ENCODE data around the gene PAGE4. TPM values are rescaled to one million over a fixed set of nuclear protein-coding genes. Genes with fewer than 3 reads are reported as not detected.

Gene PAGE4
- total RNA-seq (2014; rRNA removed; shearing (Covaris generic); ENCODE audit: low replicate concordance) = not detected in 2 replicates

DNA sequence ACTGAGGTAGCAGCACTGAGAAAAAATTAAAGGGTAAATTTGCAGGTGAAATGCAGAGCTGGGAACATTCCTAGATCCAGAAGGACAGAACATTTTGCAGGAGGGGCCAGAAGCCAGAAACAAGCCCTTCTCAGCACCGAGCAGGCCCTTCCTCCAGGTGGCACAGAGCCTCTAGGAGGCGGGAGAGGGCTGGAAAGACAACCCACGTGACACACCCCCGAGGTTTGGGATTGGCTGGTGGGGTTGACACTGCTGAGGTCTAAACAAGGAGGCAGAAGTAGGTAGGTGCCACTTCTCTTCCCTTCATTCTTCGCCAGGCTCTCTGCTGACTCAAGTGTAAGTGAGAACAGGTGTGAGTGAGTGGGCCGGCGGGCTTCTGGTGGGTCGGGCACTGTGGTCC lies at the start of gene PAGE4:
TSS of gene PAGE4 (plus strand) at position 288 of the 400 bp plus-strand sequence. CDS start 1,126 bp downstream, outside the sequence.
- Histone ChIP-seq H3K27me3 (no peaks in the 10 kb centered on the region), H3K36me3 (no peaks in the 10 kb centered on the region), H3K4me3 (no peak within 1 kb of the TSS), H3K9me3 (no peaks in the 10 kb centered on the region)
- DNase-seq = peak; percentile 7

DNA sequence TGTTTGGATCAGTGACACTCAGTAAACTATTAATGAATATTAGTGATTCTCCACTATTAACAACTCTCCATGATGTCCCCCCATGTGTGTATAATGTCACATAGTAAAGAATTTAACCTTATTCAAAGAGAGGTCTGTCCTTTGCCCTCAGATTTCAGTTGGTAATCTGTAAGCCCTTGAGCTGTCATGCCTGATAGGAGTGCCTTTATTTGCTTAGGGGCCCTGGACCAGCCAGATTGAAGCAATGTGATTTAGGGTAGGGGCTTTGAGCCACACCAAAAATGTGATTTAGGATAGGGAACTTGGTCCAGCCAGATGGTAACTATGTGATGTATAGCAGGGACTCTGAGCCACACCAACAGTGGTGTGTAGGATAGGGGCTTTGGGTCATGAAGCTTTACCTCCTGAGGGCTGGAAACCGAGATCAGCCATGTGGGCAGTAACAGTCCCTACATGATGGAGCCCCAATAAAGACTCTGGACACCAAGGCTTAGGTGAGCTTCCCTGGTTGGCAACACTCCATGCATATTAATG lies 44.3 kb upstream of the PAGE4 start:
- Histone ChIP-seq H3K36me3 (no peaks in the 10 kb centered on the region), H3K9me3 (no peaks in the 10 kb centered on the region), H3K4me3 (no peak overlapping the region), H3K27me3 (no peaks in the 10 kb centered on the region)
- no peak for DNase-seq

DNA sequence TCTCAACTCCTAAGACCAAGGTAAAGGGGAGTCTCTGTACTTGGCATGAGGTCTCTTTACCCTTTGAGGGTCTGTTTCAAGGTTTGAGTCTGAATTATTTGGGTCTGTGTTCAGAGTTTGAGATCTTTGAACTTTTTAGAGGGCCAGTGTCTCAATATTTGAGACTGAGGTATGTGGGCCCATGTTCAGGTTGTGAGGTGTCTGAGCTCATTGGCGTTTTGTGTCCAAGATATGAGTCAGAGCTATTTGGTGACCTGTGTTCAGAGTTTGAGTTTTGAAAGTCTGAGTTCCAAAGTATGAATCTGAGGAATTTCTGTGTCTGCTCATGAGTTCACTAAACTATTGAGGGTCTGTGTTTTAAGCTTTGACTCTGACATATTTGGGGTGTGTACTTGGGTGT lies 36.7 kb upstream of the PAGE4 start:
- no peak overlapping the region for H3K4me3 ChIP-seq
- DNase-seq = no peak
- no peaks in the 10 kb centered on the region for H3K9me3 ChIP-seq
- H3K27me3 ChIP-seq = no peaks in the 10 kb centered on the region
- H3K36me3 ChIP-seq = no peaks in the 10 kb centered on the region

- DNase-seq = no peak
- Histone ChIP-seq H3K9me3 (no peaks in the 10 kb centered on the region), H3K36me3 (no peaks in the 10 kb centered on the region), H3K27me3 (no peaks in the 10 kb centered on the region), H3K4me3 (no peak overlapping the region)
Measured at GRCh38 chrX:49793686-49794085, 35.4 kb upstream of the PAGE4 start.

- no peaks in the 10 kb centered on the region for H3K27me3 ChIP-seq
Measured at GRCh38 chrX:49799828-49800227, 29.3 kb upstream of the PAGE4 start.

GRCh38 chrX:49809891-49810632 lies 19.0 kb upstream of the PAGE4 start:
- no peak overlapping the region for H3K4me3 ChIP-seq
- DNase-seq = no peak
- H3K27me3 ChIP-seq = no peaks in the 10 kb centered on the region
- H3K36me3 ChIP-seq = no peaks in the 10 kb centered on the region
- no peaks in the 10 kb centered on the region for H3K9me3 ChIP-seq

More at GRCh38 chrX:49799828-49800227, 29.3 kb upstream of the PAGE4 start:
- DNase-seq = no peak
- Histone ChIP-seq H3K9me3 (no peaks in the 10 kb centered on the region), H3K36me3 (no peaks in the 10 kb centered on the region), H3K4me3 (no peak overlapping the region)

GRCh38 chrX:49812177-49812576 lies 16.9 kb upstream of the PAGE4 start:
- H3K36me3 ChIP-seq = no peaks in the 10 kb centered on the region
- no peak for DNase-seq

DNA sequence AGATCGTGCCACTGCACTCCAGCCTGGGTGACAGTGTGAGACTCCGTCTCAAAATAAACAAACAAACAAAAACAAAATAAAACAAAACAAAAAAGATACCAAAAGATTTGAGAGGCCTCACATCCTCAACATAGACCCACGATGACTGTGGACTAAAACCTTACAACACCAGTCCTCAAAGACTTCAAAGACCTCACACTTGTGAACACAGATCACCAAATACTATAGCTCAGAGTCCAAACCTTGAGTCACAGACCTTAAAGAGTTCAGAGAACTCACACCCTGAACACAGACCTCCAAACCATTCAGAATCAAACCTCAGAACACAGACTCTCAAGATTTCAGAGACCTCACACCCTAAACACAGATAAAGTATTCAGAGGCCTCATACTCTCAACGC lies 12.7 kb upstream of the PAGE4 start:
- no peaks in the 10 kb centered on the region for H3K27me3 ChIP-seq
- DNase-seq = no peak
- no peak overlapping the region for H3K4me3 ChIP-seq
- no peaks in the 10 kb centered on the region for H3K9me3 ChIP-seq
- H3K36me3 ChIP-seq = no peaks in the 10 kb centered on the region

More at GRCh38 chrX:49812177-49812576, 16.9 kb upstream of the PAGE4 start:
- no peaks in the 10 kb centered on the region for H3K9me3 ChIP-seq
- no peak overlapping the region for H3K4me3 ChIP-seq
- H3K27me3 ChIP-seq = no peaks in the 10 kb centered on the region

DNA sequence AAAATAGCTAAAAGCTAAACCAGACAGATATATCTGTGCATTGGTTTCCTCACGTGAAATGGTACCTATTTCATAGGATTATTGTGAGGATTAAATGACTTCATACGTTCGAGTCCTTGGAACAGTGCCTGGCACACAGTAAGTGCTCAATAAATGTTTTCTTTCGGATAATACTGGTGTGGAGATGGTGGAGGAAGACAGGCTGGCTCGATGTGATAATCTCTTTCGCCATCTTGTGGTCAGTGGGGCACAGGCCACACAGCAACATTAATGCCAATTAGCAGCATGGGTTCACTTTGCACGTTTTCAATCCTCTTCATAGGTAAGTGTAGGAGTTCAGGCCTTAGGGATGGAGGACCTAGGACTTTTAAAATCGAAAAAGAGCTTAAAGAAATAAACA lies 9.3 kb downstream of the PAGE4 start:
- no peak overlapping the region for H3K4me3 ChIP-seq
- H3K36me3 ChIP-seq = no peaks in the 10 kb centered on the region
- no peaks in the 10 kb centered on the region for H3K9me3 ChIP-seq
- DNase-seq = peak; percentile 8
- no peaks in the 10 kb centered on the region for H3K27me3 ChIP-seq

GRCh38 chrX:49840679-49841078 lies 11.6 kb downstream of the PAGE4 start:
- H3K9me3 ChIP-seq = no peaks in the 10 kb centered on the region
- peak; percentile 50 for DNase-seq
- no peak overlapping the region for H3K4me3 ChIP-seq
- no peaks in the 10 kb centered on the region for H3K36me3 ChIP-seq
- H3K27me3 ChIP-seq = no peaks in the 10 kb centered on the region

DNA sequence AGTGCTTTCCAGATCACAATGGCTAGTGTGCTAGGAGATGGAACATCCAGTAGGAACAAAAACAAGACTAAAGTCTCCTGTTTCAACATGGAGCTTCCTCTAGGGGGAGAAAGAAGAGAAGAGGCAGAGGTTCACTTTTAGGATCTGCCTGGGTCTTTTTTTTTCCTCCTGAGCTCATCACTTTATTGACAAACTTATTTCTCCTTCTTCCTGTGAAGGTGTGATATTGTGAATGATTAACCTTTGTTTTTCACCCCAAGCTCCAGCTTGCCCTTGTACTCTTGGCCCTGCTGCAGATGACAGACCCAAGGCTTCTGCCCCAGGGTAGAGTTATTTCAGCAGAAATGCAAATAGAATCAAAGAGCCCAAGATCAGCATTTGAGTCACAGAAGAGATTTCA lies 13.5 kb downstream of the PAGE4 start:
- no peaks in the 10 kb centered on the region for H3K36me3 ChIP-seq
- H3K9me3 ChIP-seq = no peaks in the 10 kb centered on the region
- no peaks in the 10 kb centered on the region for H3K27me3 ChIP-seq
- DNase-seq = no peak
- no peak overlapping the region for H3K4me3 ChIP-seq

GRCh38 chrX:49844611-49845010 lies 15.5 kb downstream of the PAGE4 start:
- Histone ChIP-seq H3K4me3 (no peak overlapping the region), H3K9me3 (no peaks in the 10 kb centered on the region), H3K36me3 (no peaks in the 10 kb centered on the region), H3K27me3 (no peaks in the 10 kb centered on the region)
- DNase-seq = no peak

- Histone ChIP-seq H3K27me3 (no peaks in the 10 kb centered on the region), H3K36me3 (no peaks in the 10 kb centered on the region), H3K9me3 (no peaks in the 10 kb centered on the region), H3K4me3 (no peak overlapping the region)
- no peak for DNase-seq
Measured at GRCh38 chrX:49845701-49846403, 16.7 kb downstream of the PAGE4 start.

- DNase-seq = no peak
- Histone ChIP-seq H3K9me3 (no peaks in the 10 kb centered on the region), H3K4me3 (no peak overlapping the region), H3K27me3 (no peaks in the 10 kb centered on the region), H3K36me3 (no peaks in the 10 kb centered on the region)
Measured at GRCh38 chrX:49846522-49846921, 17.4 kb downstream of the PAGE4 start.

- no peak overlapping the region for H3K4me3 ChIP-seq
- no peaks in the 10 kb centered on the region for H3K36me3 ChIP-seq
- no peak for DNase-seq
- no peaks in the 10 kb centered on the region for H3K27me3 ChIP-seq
- H3K9me3 ChIP-seq = no peaks in the 10 kb centered on the region
Measured at GRCh38 chrX:49848275-49848674, 19.2 kb downstream of the PAGE4 start.

GRCh38 chrX:49850028-49850427 lies 20.9 kb downstream of the PAGE4 start:
- no peak for DNase-seq
- H3K27me3 ChIP-seq = no peaks in the 10 kb centered on the region
- H3K36me3 ChIP-seq = no peaks in the 10 kb centered on the region
- H3K9me3 ChIP-seq = no peaks in the 10 kb centered on the region
- no peak overlapping the region for H3K4me3 ChIP-seq

GRCh38 chrX:49853661-49854060 lies 24.6 kb downstream of the PAGE4 start:
- Histone ChIP-seq H3K4me3 (no peak overlapping the region), H3K36me3 (no peaks in the 10 kb centered on the region), H3K27me3 (no peaks in the 10 kb centered on the region), H3K9me3 (no peaks in the 10 kb centered on the region)
- no peak for DNase-seq

DNA sequence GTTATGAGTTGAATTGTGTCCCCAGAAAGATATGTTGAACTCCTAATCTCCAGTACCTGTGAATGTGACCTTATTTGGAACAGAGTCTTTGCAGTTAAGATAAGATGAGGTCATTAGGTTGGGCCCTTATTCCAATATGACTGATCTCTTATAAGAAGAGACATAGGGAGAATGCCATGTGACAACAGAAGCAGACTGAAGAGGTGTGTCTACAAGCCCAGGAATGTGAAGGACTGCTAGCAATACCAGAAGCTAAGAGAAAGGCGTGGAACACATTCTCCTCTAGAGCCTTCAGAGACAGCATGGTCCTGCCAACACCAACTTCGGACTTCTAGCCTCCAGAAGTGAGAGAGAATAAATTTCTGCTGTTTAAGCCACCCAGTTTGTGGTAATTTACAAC lies 27.7 kb downstream of the PAGE4 start:
- no peak overlapping the region for H3K4me3 ChIP-seq
- H3K36me3 ChIP-seq = no peaks in the 10 kb centered on the region
- no peaks in the 10 kb centered on the region for H3K9me3 ChIP-seq
- no peaks in the 10 kb centered on the region for H3K27me3 ChIP-seq
- DNase-seq = no peak

Data from MG63 (cell line).